CD4-positive, CD25-positive, alpha-beta regulatory T cell (primary cell): ENCODE measurements around the gene CHST15. TPM values are rescaled to one million over a fixed set of nuclear protein-coding genes. Genes with fewer than 3 reads are reported as not detected.
A peak's percentile ranks its signal among the peaks of the same experiment; 100 is the strongest.
"Not testable (repeated sequence)": the region's sequence is repeated elsewhere in the genome, so short reads cannot be mapped to it uniquely, and the experiment has no call there.

Experiments used
- ATAC-seq, 2 donors: fragments of 150-1000 bp; cut with Tn5 transposase; one replicate each; pipeline ENCODE4 v1.10.0; 2021; ENCODE audit warnings: low read depth in 2 of 2, moderate number of reproducible peaks in 2 of 2, moderate library complexity in 1 of 2
- DNase-seq, 3 donors: peaks; one replicate each; pipeline versions ENCODE4 v3.0.0 to v3.0.0-alpha.2; 2012 to 2022; ENCODE audit warnings: mixed read lengths in 1 of 3
- H3K27ac ChIP-seq: one replicate; pipeline ENCODE4 v1.7.0; 2013; ENCODE audit warnings: mild to moderate bottlenecking, low read length; ENCODE audit not compliant: insufficient read depth, poor library complexity, severe bottlenecking
- H3K27me3 ChIP-seq: one replicate; pipeline ENCODE4 v1.7.0; 2013; ENCODE audit warnings: low read length; ENCODE audit not compliant: control insufficient read depth, insufficient read depth
- H3K36me3 ChIP-seq: one replicate; pipeline ENCODE4 v1.7.0; 2013; ENCODE audit warnings: mild to moderate bottlenecking, low read length, moderate library complexity; ENCODE audit not compliant: control insufficient read depth, insufficient read depth
- H3K4me1 ChIP-seq: 2 replicates; pipeline ENCODE4 v1.7.0; 2013; ENCODE audit warnings: mild to moderate bottlenecking, low read length; ENCODE audit not compliant: insufficient read depth, control insufficient read depth, poor library complexity, severe bottlenecking
- H3K4me3 ChIP-seq: one replicate; pipeline ENCODE4 v1.7.0; 2013; ENCODE audit warnings: low read depth, mild to moderate bottlenecking, low read length, moderate library complexity
- H3K9me3 ChIP-seq, 2 experiments: 1 replicate in 1 of 2; 2 replicates in 1 of 2; pipeline ENCODE4 v1.7.0; 2013; ENCODE audit warnings: low read length in 2 of 2, mild to moderate bottlenecking in 1 of 2, moderate library complexity in 1 of 2; ENCODE audit not compliant: control insufficient read depth in 2 of 2
- H3K27ac Mint-ChIP-seq, 3 donors: one replicate each; pipeline ENCODE4 v1.8.0; 2020 to 2022; ENCODE audit warnings: mild to moderate bottlenecking in 3 of 3, mixed read lengths in 3 of 3, moderate library complexity in 2 of 3
- H3K27me3 Mint-ChIP-seq: one replicate; pipeline ENCODE4 v1.8.0; 2022; ENCODE audit warnings: mild to moderate bottlenecking, mixed read lengths
- H3K36me3 Mint-ChIP-seq: one replicate; pipeline ENCODE4 v1.8.0; 2020; ENCODE audit warnings: mixed read lengths
- H3K4me1 Mint-ChIP-seq, 4 donors: one replicate each; pipeline ENCODE4 v1.8.0; 2020 to 2022; ENCODE audit warnings: mixed read lengths in 4 of 4, mild to moderate bottlenecking in 1 of 4
- H3K4me3 Mint-ChIP-seq, 4 donors: one replicate each; pipeline ENCODE4 v1.8.0; 2020 to 2022; ENCODE audit warnings: mild to moderate bottlenecking in 4 of 4, mixed read lengths in 4 of 4, moderate library complexity in 3 of 4
- H3K9me3 Mint-ChIP-seq, 7 donors: one replicate each; pipeline ENCODE4 v1.8.0; 2020 to 2022; ENCODE audit warnings: mixed read lengths in 7 of 7, mild to moderate bottlenecking in 3 of 7, moderate library complexity in 2 of 7
- polyA plus RNA-seq, 4 donors: library from polyadenylated mRNA; unstranded; fragments of 300-500 nt; fragmentation: Illumina TruSeq; gene quantifications; one replicate each; pipeline ENCODE4 v1.2.3, GENCODE V29; 2021
- total RNA-seq: library from RNA; stranded (reverse); gene quantifications from one replicate; pipeline ENCODE4 v1.2.3, GENCODE V29; 2022

CHST15 gene
- total and polyA plus RNA-seq, 5 donors from 2014 or later, result 0.13 to 0.47 (median 0.27) TPM; not detected in 1

- H3K4me3 Mint-ChIP-seq, result no peak overlapping the region
These were observed 10.7 kb upstream of the CHST15 start for GRCh38 chr10:124104011-124104627.

GRCh38 chr10:124101351-124101750 is 8.0 kb upstream of the CHST15 start:
- H3K36me3 ChIP-seq, result no peaks in the 10 kb centered on the region
- H3K27me3 ChIP-seq, result no peaks in the 10 kb centered on the region
- ATAC-seq (no peak), DNase-seq (no peak)
- Mint-ChIP-seq H3K36me3 (no peaks in the 10 kb centered on the region), H3K4me1 (peaks cover 0 to 5% (median 0%) of the 10 kb centered on the region in 4 donors), H3K4me3 (no peak overlapping the region), H3K27me3 (peaks cover 27% of the 10 kb centered on the region), H3K27ac (no peak overlapping the region), H3K9me3 (peaks cover 0 to 7% (median 0%) of the 10 kb centered on the region in 7 donors)
- peaks cover 0 to 2% of the 10 kb centered on the region in 2 experiments for H3K9me3 ChIP-seq
- H3K4me1 ChIP-seq, result no peaks in the 10 kb centered on the region
- no peak overlapping the region for H3K4me3 ChIP-seq
- H3K27ac ChIP-seq, result no peak overlapping the region

More at GRCh38 chr10:124104011-124104627, 10.7 kb upstream of the CHST15 start:
- Mint-ChIP-seq H3K27ac (peak overlapping the region in 1 of 3 donors; percentile 38), H3K36me3 (no peaks in the 10 kb centered on the region), H3K4me1 (peaks cover 0 to 5% (median 3%) of the 10 kb centered on the region in 4 donors), H3K27me3 (peaks cover 27% of the 10 kb centered on the region), H3K9me3 (peaks cover 0 to 7% (median 2%) of the 10 kb centered on the region in 7 donors)
- Histone ChIP-seq H3K27ac (no peak overlapping the region), H3K4me1 (no peaks in the 10 kb centered on the region), H3K9me3 (no peaks in the 10 kb centered on the region), H3K27me3 (no peaks in the 10 kb centered on the region), H3K4me3 (no peak overlapping the region), H3K36me3 (no peaks in the 10 kb centered on the region)
- ATAC-seq, result no peak
- no peak for DNase-seq

DNA sequence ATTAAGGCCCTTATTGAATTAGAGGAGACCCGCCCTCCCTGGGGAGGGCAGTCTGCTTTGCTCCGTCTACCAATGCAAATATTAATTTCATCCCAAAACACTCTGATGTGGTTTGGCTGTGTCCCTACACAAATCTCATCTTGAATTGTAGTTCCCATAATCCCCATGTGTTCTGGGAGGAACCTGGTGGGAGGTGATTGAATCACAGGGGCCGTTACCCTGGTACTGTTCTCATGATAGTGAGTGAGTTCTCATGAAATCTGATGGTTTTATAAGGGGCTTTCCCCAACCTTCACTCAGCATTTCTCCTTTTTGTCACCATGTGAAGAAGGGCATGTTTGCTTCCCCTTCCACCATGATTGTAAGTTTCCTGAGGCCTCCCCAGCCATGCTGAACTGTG is 7.3 kb upstream of the CHST15 start:
- H3K36me3 ChIP-seq, H3K27me3 ChIP-seq, H3K4me1 ChIP-seq, DNase-seq, H3K27ac Mint-ChIP-seq, H3K9me3 ChIP-seq, ATAC-seq, H3K4me3 ChIP-seq, H3K4me1 Mint-ChIP-seq, H3K27ac ChIP-seq, H3K4me3 Mint-ChIP-seq, H3K36me3 Mint-ChIP-seq, H3K9me3 Mint-ChIP-seq: not testable (repeated sequence)
- peaks cover 29% of the 10 kb centered on the region for H3K27me3 Mint-ChIP-seq

DNA sequence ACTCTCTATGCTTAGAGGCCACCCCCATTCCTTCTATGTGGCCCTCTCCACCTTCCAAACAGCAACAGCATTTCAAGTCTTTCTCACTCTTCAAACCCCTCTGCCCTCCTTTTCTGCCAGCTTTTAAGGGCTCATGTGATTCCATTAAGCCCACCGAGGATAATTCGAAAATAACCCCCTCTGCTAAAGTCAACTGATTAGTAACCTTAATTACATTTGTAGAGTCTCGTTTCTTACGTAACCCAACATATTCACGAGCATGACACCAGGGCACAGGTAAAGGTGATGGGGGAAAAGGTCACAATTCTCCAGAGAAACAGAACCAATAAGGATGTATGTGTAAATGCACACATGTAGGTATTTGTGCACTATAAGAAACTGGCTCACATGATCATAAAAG is 6.7 kb upstream of the CHST15 start:
- H3K4me3 ChIP-seq, result no peak overlapping the region
- Mint-ChIP-seq H3K27me3 (peaks cover 29% of the 10 kb centered on the region), H3K4me1 (no peaks in the 10 kb centered on the region), H3K4me3 (no peak overlapping the region), H3K9me3 (peaks cover 0 to 7% (median 0%) of the 10 kb centered on the region in 7 donors), H3K27ac (no peak overlapping the region), H3K36me3 (no peaks in the 10 kb centered on the region)
- H3K36me3 ChIP-seq, result no peaks in the 10 kb centered on the region
- peaks cover 5% of the 10 kb centered on the region for H3K27me3 ChIP-seq
- peaks cover 0 to 3% of the 10 kb centered on the region in 2 experiments for H3K9me3 ChIP-seq
- ATAC-seq (no peak), DNase-seq (no peak)
- H3K4me1 ChIP-seq, result no peaks in the 10 kb centered on the region
- H3K27ac ChIP-seq, result no peak overlapping the region

DNA sequence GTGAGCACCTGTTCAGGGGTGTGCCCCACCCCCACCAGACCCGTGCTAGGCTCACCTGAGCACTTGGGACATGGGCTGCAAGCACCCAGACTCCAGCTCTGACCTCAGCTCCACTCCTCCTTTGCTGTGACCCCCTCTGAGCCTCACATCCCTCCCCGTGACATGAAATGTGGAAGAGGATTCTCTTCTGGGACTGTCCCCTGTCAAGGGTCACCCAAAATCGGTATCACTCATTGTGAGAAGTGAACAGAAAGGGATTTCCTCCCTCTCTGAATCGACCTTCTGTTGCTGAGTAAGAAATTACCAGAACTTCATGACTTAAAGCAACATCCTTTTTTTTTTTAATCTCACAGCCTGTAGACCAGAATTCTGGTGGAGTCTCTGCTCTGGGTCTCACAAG is 6.2 kb upstream of the CHST15 start:
- H3K9me3 Mint-ChIP-seq, result peaks cover 0 to 6% (median 0%) of the 10 kb centered on the region in 7 donors

DNA sequence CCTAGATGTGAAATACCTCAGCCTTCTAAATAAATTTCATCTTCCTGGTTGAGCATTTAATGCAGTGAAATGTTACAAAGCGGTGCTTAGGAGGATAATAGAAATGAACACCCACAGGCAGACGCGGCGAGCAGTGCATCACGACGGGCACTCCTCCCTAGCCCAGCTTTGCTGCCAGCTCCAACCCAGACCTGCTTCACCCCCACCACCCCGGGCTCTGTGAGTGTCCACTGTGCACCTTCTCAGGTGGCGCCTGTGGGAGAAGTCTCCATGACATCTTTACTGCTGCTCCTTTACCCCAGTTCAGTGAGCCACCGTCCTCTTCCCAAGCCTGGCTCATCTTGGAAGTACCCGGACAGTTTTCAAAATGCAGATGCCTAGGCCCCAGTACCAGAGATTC is 5.2 kb upstream of the CHST15 start:
- Histone ChIP-seq H3K9me3 (peaks cover 0 to 3% of the 10 kb centered on the region in 2 experiments), H3K4me1 (no peaks in the 10 kb centered on the region), H3K4me3 (no peak overlapping the region), H3K27ac (no peak overlapping the region), H3K27me3 (peaks cover 10% of the 10 kb centered on the region), H3K36me3 (no peaks in the 10 kb centered on the region)
- no peak overlapping the region for H3K4me3 Mint-ChIP-seq
- DNase-seq, result no peak
- H3K27ac Mint-ChIP-seq, result no peak overlapping the region
- peaks cover 0 to 5% (median 0%) of the 10 kb centered on the region in 4 donors for H3K4me1 Mint-ChIP-seq
- no peak for ATAC-seq
- no peaks in the 10 kb centered on the region for H3K36me3 Mint-ChIP-seq
- H3K9me3 Mint-ChIP-seq, result peaks cover 0 to 4% (median 0%) of the 10 kb centered on the region in 7 donors
- H3K27me3 Mint-ChIP-seq, result peaks cover 40% of the 10 kb centered on the region

More for the DNA sequence above, 6.2 kb upstream of the CHST15 start:
- Histone ChIP-seq H3K27ac (no peak overlapping the region), H3K27me3 (peaks cover 8% of the 10 kb centered on the region), H3K4me1 (no peaks in the 10 kb centered on the region), H3K4me3 (no peak overlapping the region), H3K36me3 (no peaks in the 10 kb centered on the region), H3K9me3 (peaks cover 0 to 3% of the 10 kb centered on the region in 2 experiments)
- ATAC-seq, result no peak
- peaks cover 0 to 2% (median 0%) of the 10 kb centered on the region in 4 donors for H3K4me1 Mint-ChIP-seq
- H3K27ac Mint-ChIP-seq, result no peak overlapping the region
- DNase-seq, result no peak
- H3K4me3 Mint-ChIP-seq, result no peak overlapping the region
- peaks cover 34% of the 10 kb centered on the region for H3K27me3 Mint-ChIP-seq
- H3K36me3 Mint-ChIP-seq, result no peaks in the 10 kb centered on the region

GRCh38 chr10:124097883-124098282 is 4.5 kb upstream of the CHST15 start:
- ATAC-seq (no peak), DNase-seq (no peak)
- Mint-ChIP-seq H3K27me3 (peaks cover 41% of the 10 kb centered on the region), H3K36me3 (no peaks in the 10 kb centered on the region), H3K9me3 (peaks cover 0 to 4% (median 0%) of the 10 kb centered on the region in 7 donors), H3K4me3 (no peak overlapping the region), H3K4me1 (peaks cover 0 to 5% (median 0%) of the 10 kb centered on the region in 4 donors), H3K27ac (no peak overlapping the region)
- H3K27ac ChIP-seq, result no peak overlapping the region
- peaks cover 0 to 3% of the 10 kb centered on the region in 2 experiments for H3K9me3 ChIP-seq
- no peak overlapping the region for H3K4me3 ChIP-seq
- peaks cover 3% of the 10 kb centered on the region for H3K4me1 ChIP-seq
- no peaks in the 10 kb centered on the region for H3K36me3 ChIP-seq
- H3K27me3 ChIP-seq, result peaks cover 10% of the 10 kb centered on the region

DNA sequence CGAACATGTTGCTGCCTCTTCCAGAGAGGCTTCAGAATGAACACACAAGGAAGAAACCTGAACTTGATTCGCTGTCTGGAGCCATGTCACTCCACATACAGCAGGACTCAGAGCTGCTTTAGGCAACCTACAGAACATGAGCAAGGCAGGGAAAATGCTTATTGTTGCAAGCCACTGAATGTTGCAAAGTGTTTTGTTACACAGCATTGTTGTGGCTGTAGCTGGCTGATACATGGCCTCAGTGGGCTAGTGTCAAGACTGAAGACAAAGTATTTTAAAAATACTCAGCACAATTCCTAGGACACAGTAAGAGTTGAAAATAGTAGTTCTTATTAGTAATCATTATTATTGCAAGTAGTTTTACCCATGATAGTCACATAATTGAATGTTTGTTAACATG is 3.1 kb upstream of the CHST15 start:
- Mint-ChIP-seq H3K4me1 (peaks cover 0 to 5% (median 0%) of the 10 kb centered on the region in 4 donors), H3K4me3 (no peak overlapping the region), H3K36me3 (no peaks in the 10 kb centered on the region), H3K27ac (no peak overlapping the region), H3K9me3 (peaks cover 0 to 4% (median 0%) of the 10 kb centered on the region in 7 donors), H3K27me3 (peaks cover 42% of the 10 kb centered on the region)
- Histone ChIP-seq H3K4me1 (peaks cover 3% of the 10 kb centered on the region), H3K36me3 (no peaks in the 10 kb centered on the region), H3K27me3 (peaks cover 10% of the 10 kb centered on the region), H3K9me3 (peaks cover 0 to 3% of the 10 kb centered on the region in 2 experiments), H3K27ac (no peak overlapping the region), H3K4me3 (no peak overlapping the region)
- no peak for ATAC-seq
- DNase-seq, result no peak
